Gastroesophageal sphincter (tissue), 4 donors: Measurements from ENCODE around the gene GFRA3. TPM values are rescaled to one million over a fixed set of nuclear protein-coding genes. Genes with fewer than 3 reads are reported as not detected.

Source experiments
- ATAC-seq: fragments of 150-250 bp; one replicate; pipeline ENCODE4 v1.9.1; 2016; ENCODE audit warnings: mild to moderate bottlenecking, moderate library complexity
- H3K27ac ChIP-seq, 4 donors: fragments of 200-600 bp; sonication (generic) in 3 of 4; 1 replicate in 3 of 4; 2 replicates in 1 of 4; pipeline ENCODE4 v1.5.1; 2016 to 2019
- H3K27me3 ChIP-seq: fragments of 200-600 bp; sonication (generic); one replicate; pipeline ENCODE4 v1.5.1; 2019
- H3K36me3 ChIP-seq, 2 donors: fragments of 200-600 bp; sonication (generic); one replicate each; pipeline ENCODE4 v1.5.1; 2019; ENCODE audit warnings: control low read depth in 1 of 2
- H3K4me1 ChIP-seq, 3 donors: fragments of 200-600 bp; sonication (generic); 1 replicate in 2 of 3; 2 replicates in 1 of 3; pipeline ENCODE4 v1.5.1; 2016 to 2019; ENCODE audit warnings: control low read depth in 2 of 3
- H3K4me3 ChIP-seq, 2 donors: fragments of 200-600 bp; sonication (generic); one replicate each; pipeline ENCODE4 v1.5.1; 2019; ENCODE audit warnings: mild to moderate bottlenecking in 1 of 2, moderate library complexity in 1 of 2
- H3K9me3 ChIP-seq, 3 donors: fragments of 200-600 bp; sonication (generic); one replicate each; pipeline ENCODE4 v1.5.1; 2017 to 2019; ENCODE audit warnings: control low read depth in 2 of 3
- CTCF ChIP-seq, 4 experiments: fragments of 200-600 bp in 2 of 4; fragments of 450-650 bp in 2 of 4; sonication (generic) in 1 of 4; IDR thresholded peaks; one replicate each; pipeline ENCODE4 v1.5.1; 2017 to 2019; ENCODE audit warnings: antibody characterized with exemption in 4 of 4, mild to moderate bottlenecking in 2 of 4, moderate library complexity in 2 of 4
- EP300 ChIP-seq: sonication (generic); formaldehyde crosslinking; IDR thresholded peaks from one replicate; pipeline ENCODE4 v1.6.1; 2017; ENCODE audit warnings: antibody characterized with exemption, mild to moderate bottlenecking
- POLR2A ChIP-seq, 2 donors: fragments of 450-650 bp; IDR thresholded peaks; one replicate each; pipeline ENCODE4 v1.6.1; 2017; ENCODE audit warnings: antibody characterized with exemption in 2 of 2, mild to moderate bottlenecking in 2 of 2, moderate library complexity in 1 of 2
- POLR2AphosphoS5 ChIP-seq: sonication (generic); formaldehyde crosslinking; IDR thresholded peaks from one replicate; pipeline ENCODE4 v1.6.1; 2017; ENCODE audit warnings: antibody characterized with exemption
- WGBS, 2 donors: methylation state at CpG; one replicate each; pipeline ENCODE4 v1.1.5; 2018; ENCODE audit warnings: low coverage in 1 of 2; 5-methylcytosine and 5-hydroxymethylcytosine counted together
- total RNA-seq, 4 donors: library from RNA; depleted of rRNA; stranded (reverse); fragments of >200 nt; gene quantifications; one replicate each; pipeline ENCODE4 v1.1.0, GENCODE V29; 2016

Gene GFRA3
- total RNA-seq, 4 donors from 2014 or later = 0.40 to 6.4 (median 1.7) TPM

DNA sequence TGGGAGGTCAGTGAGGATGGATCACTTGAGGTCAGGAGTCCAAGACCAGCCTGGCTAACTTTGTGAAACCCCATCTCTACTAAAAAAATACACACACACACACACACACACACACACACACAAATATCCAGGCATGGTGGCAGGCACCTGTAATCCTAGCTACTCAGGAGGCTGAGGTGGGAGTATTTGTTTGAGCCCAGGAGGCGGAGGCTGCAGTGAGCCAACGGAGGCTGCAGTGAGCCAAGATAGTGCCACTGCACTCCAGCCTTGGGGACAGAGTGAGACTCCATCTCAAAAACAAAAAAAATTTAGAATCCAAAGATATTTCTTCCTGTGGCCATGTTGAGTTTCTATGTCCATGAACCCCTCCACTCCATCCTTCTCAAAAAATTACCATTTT is 39.8 kb downstream of the GFRA3 start:
- no peak overlapping the region for H3K27ac ChIP-seq
- 75 to 80% methylated on average over 1 to 2 of the region's 2 CpGs for WGBS, 2 donors
- H3K36me3 ChIP-seq = no peaks in the 10 kb centered on the region
- no peaks in the 10 kb centered on the region for H3K9me3 ChIP-seq
- H3K4me3 ChIP-seq = no peak overlapping the region
- peaks cover 9% of the 10 kb centered on the region for H3K27me3 ChIP-seq
- no peak for TF ChIP-seq EP300
- TF ChIP-seq CTCF (IDR thresholded peaks at IDR 0.05) = no peak
- no peak for TF ChIP-seq POLR2AphosphoS5
- TF ChIP-seq POLR2A (IDR thresholded peaks at IDR 0.05) = no peak
- ATAC-seq = no peak
- peaks cover 0 to 7% (median 0%) of the 10 kb centered on the region in 3 donors for H3K4me1 ChIP-seq

GRCh38 chr5:138233280-138233679 is 41.1 kb downstream of the GFRA3 start:
- no peak for ATAC-seq
- Histone ChIP-seq H3K4me1 (peaks cover 0 to 7% (median 0%) of the 10 kb centered on the region in 3 donors), H3K9me3 (no peaks in the 10 kb centered on the region), H3K27ac (no peak overlapping the region), H3K4me3 (no peak overlapping the region), H3K36me3 (no peaks in the 10 kb centered on the region), H3K27me3 (peaks cover 9% of the 10 kb centered on the region)
- WGBS, 2 donors = 64 to 87% methylated on average over 2 of the region's 2 CpGs
- TF ChIP-seq POLR2AphosphoS5 (no peak), POLR2A (IDR thresholded peaks at IDR 0.05) (no peak), CTCF (IDR thresholded peaks at IDR 0.05) (no peak), EP300 (no peak)

DNA sequence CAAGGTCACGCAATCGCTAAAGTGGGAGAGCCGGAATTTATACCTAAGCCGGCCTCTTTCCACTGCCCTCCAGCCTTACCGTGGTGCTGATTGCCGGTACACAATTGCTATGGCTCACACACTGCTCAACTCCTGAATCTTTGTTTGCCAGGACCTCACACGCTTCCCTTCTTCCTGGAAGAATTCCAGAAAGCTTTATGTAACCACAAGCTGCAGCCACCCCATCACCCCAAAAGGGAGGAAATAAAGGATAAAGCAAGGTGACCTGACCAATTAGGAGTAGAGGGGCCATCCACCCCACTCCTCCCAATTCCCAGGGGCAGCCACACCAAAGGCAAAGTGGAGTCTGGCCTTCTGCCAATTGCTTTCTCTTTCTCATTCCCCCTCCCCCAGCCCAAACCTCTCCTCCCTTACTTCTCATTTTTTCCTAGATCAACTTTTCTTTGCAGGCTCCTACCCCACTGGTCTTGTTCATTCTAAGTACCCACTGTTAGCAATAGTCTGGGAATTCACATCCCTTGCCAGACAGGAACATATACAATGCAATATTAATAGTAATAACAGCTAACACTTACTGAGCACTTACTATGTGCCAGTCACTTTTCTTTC is 43.3 kb downstream of the GFRA3 start:
- TF ChIP-seq POLR2A (IDR thresholded peaks at IDR 0.05) = no peak
- TF ChIP-seq EP300 = no peak
- no peak for TF ChIP-seq POLR2AphosphoS5
- no peak for TF ChIP-seq CTCF (IDR thresholded peaks at IDR 0.05)
- Histone ChIP-seq H3K27me3 (peaks cover 4% of the 10 kb centered on the region), H3K36me3 (no peaks in the 10 kb centered on the region), H3K27ac (no peak overlapping the region), H3K4me1 (peaks cover 0 to 7% (median 0%) of the 10 kb centered on the region in 3 donors), H3K4me3 (no peak overlapping the region), H3K9me3 (peaks cover 0 to 9% (median 0%) of the 10 kb centered on the region in 3 donors)
- 47 to 49% methylated on average over 7 of the region's 7 CpGs for WGBS, 2 donors
- no peak for ATAC-seq

DNA sequence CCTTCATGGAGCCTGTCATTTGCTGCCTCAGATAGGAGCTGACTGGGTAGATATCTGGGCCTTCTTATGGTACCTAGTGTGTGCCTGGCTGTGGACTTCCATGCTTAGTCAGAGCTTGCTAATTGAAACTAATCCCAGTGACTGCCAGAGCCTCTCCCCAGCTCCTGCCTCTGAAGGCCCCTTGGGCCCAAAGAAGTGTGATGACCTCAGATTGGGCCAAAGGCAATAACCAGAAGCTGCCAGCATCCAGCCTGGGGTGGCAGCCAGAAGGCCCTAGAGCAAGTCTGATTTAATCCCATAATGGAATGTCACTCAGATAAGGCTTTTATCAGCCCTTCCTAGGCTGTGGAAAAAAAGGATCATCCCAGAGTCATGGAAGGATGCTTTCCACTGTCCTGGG is 44.2 kb downstream of the GFRA3 start:
- Histone ChIP-seq H3K36me3 (no peaks in the 10 kb centered on the region), H3K27ac (no peak overlapping the region), H3K9me3 (peaks cover 0 to 13% (median 0%) of the 10 kb centered on the region in 3 donors), H3K27me3 (peaks cover 4% of the 10 kb centered on the region), H3K4me1 (peaks cover 0 to 7% (median 0%) of the 10 kb centered on the region in 3 donors), H3K4me3 (no peak overlapping the region)
- TF ChIP-seq POLR2A (IDR thresholded peaks at IDR 0.05) (no peak), EP300 (no peak), CTCF (IDR thresholded peaks at IDR 0.05) (no peak), POLR2AphosphoS5 (no peak)
- no peak for ATAC-seq

GRCh38 chr5:138229387-138229786 is 45.0 kb downstream of the GFRA3 start:
- Histone ChIP-seq H3K9me3 (peaks cover 0 to 13% (median 0%) of the 10 kb centered on the region in 3 donors), H3K4me1 (peaks cover 0 to 7% (median 0%) of the 10 kb centered on the region in 3 donors), H3K36me3 (no peaks in the 10 kb centered on the region), H3K27me3 (peaks cover 4% of the 10 kb centered on the region), H3K27ac (no peak overlapping the region), H3K4me3 (no peak overlapping the region)
- 75% methylated on average over 2 of the region's 6 CpGs; no CpG with 5 or more reads in 1 of the 2 donors for WGBS, 2 donors
- TF ChIP-seq EP300 = no peak
- TF ChIP-seq POLR2AphosphoS5 = no peak
- no peak for TF ChIP-seq CTCF (IDR thresholded peaks at IDR 0.05)
- TF ChIP-seq POLR2A (IDR thresholded peaks at IDR 0.05) = no peak
- ATAC-seq = no peak
